HL-60 (cell line): ENCODE measurements around the gene DPH1.

Experiments
- DNase-seq, 2 experiments: peaks; one replicate each; pipeline ENCODE4 v3.0.0-alpha.2; 2010 to 2020; ENCODE audit warnings: low read depth in 1 of 2, low spot score in 1 of 2
- H3K27ac ChIP-seq: fragments of 250-450 bp; sonication (Bioruptor Pico); replicated peaks from 2 replicates; pipeline ENCODE4 v1.5.1; 2020; ENCODE audit warnings: mild to moderate bottlenecking, moderate library complexity
- H3K27me3 ChIP-seq: fragments of 250-450 bp; sonication (Bioruptor Pico); 2 replicates; pipeline ENCODE4 v1.5.1; 2021; ENCODE audit warnings: mild to moderate bottlenecking, moderate library complexity; ENCODE audit not compliant: insufficient read depth, poor library complexity, severe bottlenecking
- H3K4me3 ChIP-seq: replicated peaks from 2 replicates; pipeline ENCODE4 v1.5.1; 2011; ENCODE audit warnings: mild to moderate bottlenecking, control low read depth, low read length; ENCODE audit not compliant: insufficient read depth
- CTCF ChIP-seq: IDR thresholded peaks from one replicate; pipeline ENCODE4 v1.5.1; 2011; ENCODE audit warnings: low read length, control low read depth, inconsistent platforms; ENCODE audit not compliant: insufficient read depth
- GABPA ChIP-seq: IDR thresholded peaks from 2 replicates; pipeline ENCODE4 v1.6.1; 2012; ENCODE audit warnings: low read depth
- POLR2AphosphoS5 ChIP-seq: IDR thresholded peaks from 2 replicates; pipeline ENCODE4 v1.6.1; 2012; ENCODE audit warnings: low read depth
- REST ChIP-seq: IDR thresholded peaks from 2 replicates; pipeline ENCODE4 v1.6.1; 2012; ENCODE audit warnings: low read depth; ENCODE audit not compliant: insufficient replicate concordance
- SPI1 ChIP-seq: IDR thresholded peaks from 2 replicates; pipeline ENCODE4 v1.6.1; 2012; ENCODE audit warnings: low read depth, mild to moderate bottlenecking, borderline replicate concordance

The DPH1 gene

GRCh38 chr17:1992541-1992940 is 37.4 kb upstream of the DPH1 start:
- Histone ChIP-seq H3K4me3 (no peak overlapping the region), H3K27me3 (no peaks in the 10 kb centered on the region), H3K27ac (no peak overlapping the region)
- no peak for DNase-seq
- no peak for TF ChIP-seq CTCF
- TF ChIP-seq REST = no peak
- TF ChIP-seq SPI1 = no peak

- no peak for TF ChIP-seq POLR2AphosphoS5
- TF ChIP-seq GABPA = no peak
- no peak for TF ChIP-seq SPI1
- Histone ChIP-seq H3K27ac (no peak overlapping the region), H3K4me3 (no peak overlapping the region), H3K27me3 (no peaks in the 10 kb centered on the region)
- DNase-seq = no peak
Observed at GRCh38 chr17:1994707-1995106, 35.2 kb upstream of the DPH1 start.

GRCh38 chr17:1995321-1995892 is 34.5 kb upstream of the DPH1 start:
- Histone ChIP-seq H3K4me3 (no peak overlapping the region), H3K27me3 (no peaks in the 10 kb centered on the region), H3K27ac (no peak overlapping the region)
- no peak for DNase-seq
- TF ChIP-seq POLR2AphosphoS5 = no peak
- no peak for TF ChIP-seq REST
- no peak for TF ChIP-seq GABPA
- TF ChIP-seq SPI1 = no peak
- no peak for TF ChIP-seq CTCF

- Histone ChIP-seq H3K27me3 (no peaks in the 10 kb centered on the region), H3K4me3 (no peak overlapping the region), H3K27ac (no peak overlapping the region)
- TF ChIP-seq POLR2AphosphoS5 (no peak), SPI1 (no peak), REST (no peak), GABPA (no peak)
- DNase-seq = no peak
Observed at GRCh38 chr17:1995907-1996799, 33.8 kb upstream of the DPH1 start.
